GM12864 (cell line): ENCODE results near the gene CPSF4.

Experiments used
- DNase-seq: peaks from one replicate; pipeline ENCODE4 v3.0.0-alpha.2; 2011; ENCODE audit warnings: low read depth
- H3K4me3 ChIP-seq: 2 replicates; pipeline ENCODE4 v1.5.1; 2011; ENCODE audit warnings: mild to moderate bottlenecking, low read depth, low read length, control low read depth
- TF ChIP-seq, protein P1 (sequence below): IDR thresholded peaks from 2 replicates; pipeline ENCODE4 v1.5.1; 2011; ENCODE audit warnings: low read depth, mild to moderate bottlenecking, moderate library complexity, low read length, control low read depth, inconsistent platforms; ENCODE audit errors: missing control alignments

CPSF4 gene

DNA sequence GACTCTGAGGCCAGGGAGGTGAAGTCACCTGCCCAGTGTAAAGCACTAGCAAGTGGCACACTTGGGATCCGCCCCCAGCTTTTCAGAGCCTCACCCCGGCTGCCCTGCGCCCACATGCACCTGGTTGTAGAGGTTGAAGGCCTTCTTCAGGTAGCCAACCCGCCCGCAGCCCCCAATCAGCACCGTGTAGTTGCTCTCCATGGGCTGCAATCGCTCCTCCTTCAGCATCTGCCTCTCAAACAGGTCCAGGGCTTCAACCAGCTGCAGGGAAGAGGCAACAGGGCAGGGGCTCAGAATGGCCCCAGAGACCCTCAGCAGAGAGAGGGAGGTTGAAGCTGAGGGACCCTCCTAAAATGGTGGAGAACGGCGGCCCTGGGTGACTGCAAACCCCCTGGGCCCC is 5.6 kb upstream of the CPSF4 start:
- TF ChIP-seq, protein P1, sequence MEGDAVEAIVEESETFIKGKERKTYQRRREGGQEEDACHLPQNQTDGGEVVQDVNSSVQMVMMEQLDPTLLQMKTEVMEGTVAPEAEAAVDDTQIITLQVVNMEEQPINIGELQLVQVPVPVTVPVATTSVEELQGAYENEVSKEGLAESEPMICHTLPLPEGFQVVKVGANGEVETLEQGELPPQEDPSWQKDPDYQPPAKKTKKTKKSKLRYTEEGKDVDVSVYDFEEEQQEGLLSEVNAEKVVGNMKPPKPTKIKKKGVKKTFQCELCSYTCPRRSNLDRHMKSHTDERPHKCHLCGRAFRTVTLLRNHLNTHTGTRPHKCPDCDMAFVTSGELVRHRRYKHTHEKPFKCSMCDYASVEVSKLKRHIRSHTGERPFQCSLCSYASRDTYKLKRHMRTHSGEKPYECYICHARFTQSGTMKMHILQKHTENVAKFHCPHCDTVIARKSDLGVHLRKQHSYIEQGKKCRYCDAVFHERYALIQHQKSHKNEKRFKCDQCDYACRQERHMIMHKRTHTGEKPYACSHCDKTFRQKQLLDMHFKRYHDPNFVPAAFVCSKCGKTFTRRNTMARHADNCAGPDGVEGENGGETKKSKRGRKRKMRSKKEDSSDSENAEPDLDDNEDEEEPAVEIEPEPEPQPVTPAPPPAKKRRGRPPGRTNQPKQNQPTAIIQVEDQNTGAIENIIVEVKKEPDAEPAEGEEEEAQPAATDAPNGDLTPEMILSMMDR, result no peak
- DNase-seq, result no peak
- H3K4me3 ChIP-seq, result no peak overlapping the region

DNA sequence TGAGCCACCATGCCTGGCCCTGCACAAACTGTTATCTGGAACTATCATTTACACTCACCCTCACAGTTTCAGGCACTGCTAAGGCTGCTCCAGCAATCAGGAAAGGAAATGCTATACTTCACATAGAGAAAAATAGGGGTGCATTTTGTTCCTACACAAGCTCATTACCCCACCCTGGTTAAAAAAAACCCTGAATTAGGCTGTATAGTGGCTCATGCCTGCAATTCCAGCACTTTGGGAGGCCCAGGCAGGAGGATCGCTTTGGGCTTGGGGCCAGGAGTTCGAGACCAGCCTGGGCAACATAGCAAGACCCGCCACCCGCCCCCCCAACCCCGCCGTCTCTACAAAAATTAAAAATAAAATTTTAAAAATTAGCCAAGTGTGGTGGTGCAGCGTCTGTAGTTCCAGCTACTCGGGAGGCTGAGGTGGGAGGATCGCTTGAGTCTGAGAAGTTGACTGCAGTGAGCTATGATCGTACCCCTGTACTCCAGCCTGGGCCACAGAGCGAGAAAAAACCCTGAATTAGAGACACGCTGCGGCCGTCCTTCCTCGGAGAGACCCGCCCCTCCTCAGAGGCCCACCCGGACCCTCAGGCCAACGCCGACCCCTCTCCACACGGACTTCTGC is 684 bp upstream of the CPSF4 start:
- TF ChIP-seq, protein P1, result no peak
- DNase-seq, result no peak
- H3K4me3 ChIP-seq, result peak overlapping the region; percentile 99

DNA sequence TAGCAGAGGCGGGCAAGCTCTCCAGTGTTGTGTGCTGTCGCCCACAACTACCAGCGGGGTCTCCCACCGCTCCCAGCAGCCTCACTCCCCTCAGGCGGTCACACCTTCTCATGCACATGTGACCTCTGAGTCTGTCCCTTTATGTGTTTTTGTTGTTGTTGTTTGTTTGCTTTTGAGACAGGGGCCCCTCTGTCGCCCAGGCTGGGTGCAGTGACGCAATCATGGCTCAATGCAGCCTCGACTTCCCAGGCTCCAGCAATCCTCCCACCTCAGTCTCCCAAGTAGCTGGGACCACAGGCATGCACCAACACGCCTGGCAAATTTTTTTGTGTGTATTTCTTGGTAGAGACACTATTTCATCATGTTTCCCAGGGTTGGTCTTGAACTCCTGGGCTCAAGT is 1.5 kb downstream of the CPSF4 start:
- peak overlapping the region; percentile 99; the same call in 1 of the 2 replicates for H3K4me3 ChIP-seq
- TF ChIP-seq, protein P1, result no peak
- no peak for DNase-seq

DNA sequence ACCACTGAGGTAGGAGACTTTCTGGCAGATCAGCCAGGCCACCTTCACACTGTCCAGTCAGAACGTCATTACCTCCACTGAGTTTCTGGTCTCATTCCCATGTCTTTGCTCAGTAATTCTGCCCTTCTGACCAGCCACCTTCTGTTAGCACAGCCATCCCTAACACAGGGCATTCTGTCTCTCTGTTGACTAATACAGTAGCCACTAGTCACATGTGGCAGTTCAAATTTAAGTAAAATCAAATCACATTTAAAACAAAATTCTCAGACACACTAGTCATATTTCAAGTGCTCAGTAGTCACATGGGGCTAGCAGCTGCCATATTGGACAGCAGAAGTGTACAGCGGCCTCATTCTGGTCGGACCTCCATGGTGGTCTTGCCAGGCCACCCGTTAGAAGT is 7.4 kb downstream of the CPSF4 start:
- TF ChIP-seq, protein P1, result no peak
- no peak overlapping the region for H3K4me3 ChIP-seq
- DNase-seq, result no peak

DNA sequence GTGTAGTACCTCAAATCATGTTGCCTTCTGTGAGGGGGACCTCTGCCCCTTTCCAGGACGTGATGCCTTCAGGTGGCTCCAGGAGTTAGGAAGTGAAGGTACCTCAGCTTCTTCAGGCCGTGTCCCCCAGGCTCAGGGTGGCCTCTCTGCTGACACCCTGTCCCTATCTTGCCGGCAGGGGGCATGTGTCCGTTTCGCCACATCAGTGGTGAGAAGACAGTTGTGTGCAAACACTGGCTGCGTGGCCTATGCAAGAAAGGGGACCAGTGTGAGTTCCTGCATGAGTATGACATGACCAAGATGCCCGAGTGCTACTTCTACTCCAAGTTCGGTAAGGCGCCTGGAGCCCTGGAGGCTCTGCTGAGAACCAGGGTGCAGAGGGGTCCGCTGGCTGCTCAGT is 9.2 kb downstream of the CPSF4 start:
- no peak overlapping the region for H3K4me3 ChIP-seq
- no peak for DNase-seq
- TF ChIP-seq, protein P1, result no peak

DNA sequence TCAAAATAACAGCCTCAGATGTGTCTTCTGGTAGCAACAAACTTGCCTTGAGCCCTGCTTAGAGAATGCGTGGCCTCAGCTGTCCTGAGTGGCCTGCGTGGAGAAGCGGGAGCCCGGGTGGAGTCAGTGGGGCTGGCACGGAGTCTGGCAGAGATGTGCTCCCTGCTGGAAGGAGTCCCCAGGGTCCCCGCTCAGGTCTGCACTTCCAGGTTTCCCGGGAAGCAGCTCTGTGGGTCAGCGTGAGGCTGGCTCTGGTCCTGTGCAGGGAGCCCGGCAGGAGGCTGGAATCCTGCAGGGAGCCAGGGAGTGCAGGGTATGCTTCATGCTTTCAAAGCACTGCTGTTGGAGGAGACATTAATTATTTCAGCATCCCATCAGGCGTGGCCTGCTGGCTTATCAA is 10.1 kb downstream of the CPSF4 start:
- no peak for DNase-seq
- TF ChIP-seq, protein P1, result no peak
- no peak overlapping the region for H3K4me3 ChIP-seq

DNA sequence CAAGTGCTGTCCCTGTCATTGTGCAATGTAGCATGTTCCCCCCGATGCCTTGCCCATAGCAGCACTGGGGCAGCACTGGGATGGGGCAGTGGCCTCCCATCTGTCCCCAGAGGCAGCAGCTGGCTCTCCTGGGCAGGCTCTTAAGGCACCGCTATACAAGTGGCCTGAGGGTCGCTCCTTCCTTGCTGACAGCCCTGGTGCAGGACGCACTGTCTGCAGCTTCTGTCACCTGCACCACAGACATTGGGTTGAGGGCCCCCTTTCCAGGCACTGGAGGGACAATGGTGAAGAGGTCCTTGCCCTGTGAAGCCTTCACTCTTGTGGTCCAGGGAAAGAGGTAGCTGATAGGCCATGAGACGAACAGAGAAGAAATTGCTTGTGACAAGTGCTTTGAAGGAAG is 10.6 kb downstream of the CPSF4 start:
- H3K4me3 ChIP-seq, result no peak overlapping the region

More for the DNA sequence above, 10.6 kb downstream of the CPSF4 start:
- DNase-seq, result no peak
- TF ChIP-seq, protein P1, result no peak
